Measurements from ENCODE around the gene ZFAND3.

DNA sequence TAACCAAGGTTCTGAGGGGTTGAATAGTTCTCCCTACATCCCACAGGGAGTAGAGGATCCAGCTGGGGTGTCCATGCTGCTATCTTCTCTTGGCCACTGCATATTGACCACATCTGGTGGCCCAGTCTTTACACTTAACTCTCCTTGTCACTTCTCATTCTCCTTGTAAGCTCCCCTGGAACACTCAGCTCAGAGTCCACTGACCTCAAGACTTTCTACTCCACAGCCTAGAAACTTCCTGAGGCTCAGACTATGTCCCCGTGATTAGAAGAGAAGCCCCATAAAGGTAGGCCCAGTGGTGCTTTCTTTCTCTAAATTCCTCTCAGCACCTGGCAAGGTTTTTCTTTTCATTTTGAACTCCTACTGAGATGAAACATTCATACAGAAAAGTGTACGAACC is 13.3 kb upstream of the ZFAND3 start:
- TF ChIP-seq, protein P1, sequence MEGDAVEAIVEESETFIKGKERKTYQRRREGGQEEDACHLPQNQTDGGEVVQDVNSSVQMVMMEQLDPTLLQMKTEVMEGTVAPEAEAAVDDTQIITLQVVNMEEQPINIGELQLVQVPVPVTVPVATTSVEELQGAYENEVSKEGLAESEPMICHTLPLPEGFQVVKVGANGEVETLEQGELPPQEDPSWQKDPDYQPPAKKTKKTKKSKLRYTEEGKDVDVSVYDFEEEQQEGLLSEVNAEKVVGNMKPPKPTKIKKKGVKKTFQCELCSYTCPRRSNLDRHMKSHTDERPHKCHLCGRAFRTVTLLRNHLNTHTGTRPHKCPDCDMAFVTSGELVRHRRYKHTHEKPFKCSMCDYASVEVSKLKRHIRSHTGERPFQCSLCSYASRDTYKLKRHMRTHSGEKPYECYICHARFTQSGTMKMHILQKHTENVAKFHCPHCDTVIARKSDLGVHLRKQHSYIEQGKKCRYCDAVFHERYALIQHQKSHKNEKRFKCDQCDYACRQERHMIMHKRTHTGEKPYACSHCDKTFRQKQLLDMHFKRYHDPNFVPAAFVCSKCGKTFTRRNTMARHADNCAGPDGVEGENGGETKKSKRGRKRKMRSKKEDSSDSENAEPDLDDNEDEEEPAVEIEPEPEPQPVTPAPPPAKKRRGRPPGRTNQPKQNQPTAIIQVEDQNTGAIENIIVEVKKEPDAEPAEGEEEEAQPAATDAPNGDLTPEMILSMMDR (IDR thresholded peaks at IDR 0.05; ENCODE audit: poor library complexity, severe bottlenecking): no peak
- TF ChIP-seq, protein P2, sequence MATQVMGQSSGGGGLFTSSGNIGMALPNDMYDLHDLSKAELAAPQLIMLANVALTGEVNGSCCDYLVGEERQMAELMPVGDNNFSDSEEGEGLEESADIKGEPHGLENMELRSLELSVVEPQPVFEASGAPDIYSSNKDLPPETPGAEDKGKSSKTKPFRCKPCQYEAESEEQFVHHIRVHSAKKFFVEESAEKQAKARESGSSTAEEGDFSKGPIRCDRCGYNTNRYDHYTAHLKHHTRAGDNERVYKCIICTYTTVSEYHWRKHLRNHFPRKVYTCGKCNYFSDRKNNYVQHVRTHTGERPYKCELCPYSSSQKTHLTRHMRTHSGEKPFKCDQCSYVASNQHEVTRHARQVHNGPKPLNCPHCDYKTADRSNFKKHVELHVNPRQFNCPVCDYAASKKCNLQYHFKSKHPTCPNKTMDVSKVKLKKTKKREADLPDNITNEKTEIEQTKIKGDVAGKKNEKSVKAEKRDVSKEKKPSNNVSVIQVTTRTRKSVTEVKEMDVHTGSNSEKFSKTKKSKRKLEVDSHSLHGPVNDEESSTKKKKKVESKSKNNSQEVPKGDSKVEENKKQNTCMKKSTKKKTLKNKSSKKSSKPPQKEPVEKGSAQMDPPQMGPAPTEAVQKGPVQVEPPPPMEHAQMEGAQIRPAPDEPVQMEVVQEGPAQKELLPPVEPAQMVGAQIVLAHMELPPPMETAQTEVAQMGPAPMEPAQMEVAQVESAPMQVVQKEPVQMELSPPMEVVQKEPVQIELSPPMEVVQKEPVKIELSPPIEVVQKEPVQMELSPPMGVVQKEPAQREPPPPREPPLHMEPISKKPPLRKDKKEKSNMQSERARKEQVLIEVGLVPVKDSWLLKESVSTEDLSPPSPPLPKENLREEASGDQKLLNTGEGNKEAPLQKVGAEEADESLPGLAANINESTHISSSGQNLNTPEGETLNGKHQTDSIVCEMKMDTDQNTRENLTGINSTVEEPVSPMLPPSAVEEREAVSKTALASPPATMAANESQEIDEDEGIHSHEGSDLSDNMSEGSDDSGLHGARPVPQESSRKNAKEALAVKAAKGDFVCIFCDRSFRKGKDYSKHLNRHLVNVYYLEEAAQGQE (IDR thresholded peaks at IDR 0.05; ENCODE audit: borderline replicate concordance): no peak

All from neural cell (in vitro differentiated cells).